IPS DF 6.9 (cell line): ENCODE data around the gene CSTF2T.

Source experiments
- DNase-seq: peaks from one replicate; pipeline ENCODE4 v3.0.0-alpha.2; 2013; ENCODE audit warnings: low read depth, low spot score
- H3K27ac ChIP-seq: one replicate; pipeline ENCODE4 v1.5.1; 2013; ENCODE audit warnings: low read length, control low read depth
- H3K27me3 ChIP-seq: 2 replicates; pipeline ENCODE4 v1.6.1; 2013; ENCODE audit warnings: mild to moderate bottlenecking, low read length; ENCODE audit not compliant: control insufficient read depth, insufficient read depth
- H3K36me3 ChIP-seq: 2 replicates; pipeline ENCODE4 v1.6.1; 2013; ENCODE audit warnings: low read length; ENCODE audit not compliant: control insufficient read depth, insufficient read depth
- H3K4me1 ChIP-seq: 2 replicates; pipeline ENCODE4 v1.6.1; 2013; ENCODE audit warnings: low read length; ENCODE audit not compliant: control insufficient read depth, insufficient read depth
- H3K4me3 ChIP-seq: 2 replicates; pipeline ENCODE4 v1.5.1; 2013; ENCODE audit warnings: mild to moderate bottlenecking, low read length
- H3K9me3 ChIP-seq: 2 replicates; pipeline ENCODE4 v1.6.1; 2013; ENCODE audit warnings: low read length, inconsistent platforms; ENCODE audit not compliant: control insufficient read depth, insufficient read depth
- WGBS: extraction: QIAGEN DNeasy Blood & Tissue Kit; methylation state at CpG from one replicate; pipeline ENCODE4 v1.1.7; 2013; ENCODE audit warnings: mixed read lengths, missing lambda C conversion rate; ENCODE audit not compliant: insufficient read length, insufficient coverage; 5-methylcytosine and 5-hydroxymethylcytosine counted together

The CSTF2T gene

GRCh38 chr10:51699475-51700227 is at the start of gene CSTF2T:
Gene CSTF2T (minus strand): TSS chr10:51699595. CDS start chr10:51699549, 46 bp downstream.
- Histone ChIP-seq H3K27me3 (no peaks in the 10 kb centered on the region), H3K4me1 (0 out of 2 replicates have a peak, but pooled peaks cover 2% of the 10 kb centered on the region), H3K36me3 (0 out of 2 replicates have a peak, but pooled peaks cover 2% of the 10 kb centered on the region), H3K9me3 (no peaks in the 10 kb centered on the region), H3K4me3 (peak within 1 kb of the TSS; percentile 71; the same call in 1 of the 2 replicates), H3K27ac (no peak within 1 kb of the TSS)
- no CpG with 5 or more reads among the region's 45 CpGs for WGBS
- peak; percentile 83 for DNase-seq

- Histone ChIP-seq H3K4me3 (no peak overlapping the region), H3K9me3 (no peaks in the 10 kb centered on the region), H3K4me1 (no peaks in the 10 kb centered on the region), H3K36me3 (no peaks in the 10 kb centered on the region), H3K27ac (no peak overlapping the region), H3K27me3 (no peaks in the 10 kb centered on the region)
- DNase-seq, result no peak
- WGBS, result no CpG with 5 or more reads among the region's 1 CpG
Measured at GRCh38 chr10:51748959-51749358, 49.6 kb upstream of the CSTF2T start.

GRCh38 chr10:51747216-51747615 is 47.8 kb upstream of the CSTF2T start:
- WGBS, result no CpG with 5 or more reads among the region's 1 CpG
- no peak overlapping the region for H3K4me3 ChIP-seq
- H3K27me3 ChIP-seq, result no peaks in the 10 kb centered on the region
- no peaks in the 10 kb centered on the region for H3K9me3 ChIP-seq
- no peak overlapping the region for H3K27ac ChIP-seq
- DNase-seq, result no peak
- H3K36me3 ChIP-seq, result no peaks in the 10 kb centered on the region
- no peaks in the 10 kb centered on the region for H3K4me1 ChIP-seq

GRCh38 chr10:51745397-51745796 is 46.0 kb upstream of the CSTF2T start:
- Histone ChIP-seq H3K27me3 (no peaks in the 10 kb centered on the region), H3K4me1 (no peaks in the 10 kb centered on the region), H3K36me3 (no peaks in the 10 kb centered on the region), H3K9me3 (no peaks in the 10 kb centered on the region), H3K4me3 (no peak overlapping the region), H3K27ac (no peak overlapping the region)
- no peak for DNase-seq
- WGBS, result no CpG with 5 or more reads among the region's 2 CpGs

GRCh38 chr10:51744235-51745000 is 45.0 kb upstream of the CSTF2T start:
- 100% methylated on average over 1 of the region's 6 CpGs for WGBS
- Histone ChIP-seq H3K4me1 (no peaks in the 10 kb centered on the region), H3K36me3 (no peaks in the 10 kb centered on the region), H3K4me3 (no peak overlapping the region), H3K9me3 (no peaks in the 10 kb centered on the region), H3K27me3 (no peaks in the 10 kb centered on the region), H3K27ac (no peak overlapping the region)
- DNase-seq, result no peak

- no peaks in the 10 kb centered on the region for H3K4me1 ChIP-seq
- H3K27me3 ChIP-seq, result no peaks in the 10 kb centered on the region
- H3K9me3 ChIP-seq, result no peaks in the 10 kb centered on the region
- no peak overlapping the region for H3K27ac ChIP-seq
- no peak overlapping the region for H3K4me3 ChIP-seq
- no CpG with 5 or more reads among the region's 6 CpGs for WGBS
- no peak for DNase-seq
- H3K36me3 ChIP-seq, result no peaks in the 10 kb centered on the region
Measured at GRCh38 chr10:51743146-51743545, 43.8 kb upstream of the CSTF2T start.

- no peak for DNase-seq
- H3K36me3 ChIP-seq, result no peaks in the 10 kb centered on the region
- no peaks in the 10 kb centered on the region for H3K9me3 ChIP-seq
- H3K27ac ChIP-seq, result no peak overlapping the region
- no peaks in the 10 kb centered on the region for H3K27me3 ChIP-seq
- H3K4me1 ChIP-seq, result peaks cover 1% of the 10 kb centered on the region; the same call in 1 of the 2 replicates
- no peak overlapping the region for H3K4me3 ChIP-seq
- no CpG with 5 or more reads among the region's 1 CpG for WGBS
Measured at GRCh38 chr10:51733057-51733456, 33.7 kb upstream of the CSTF2T start.

- no peak overlapping the region for H3K4me3 ChIP-seq
- WGBS, result no CpG with 5 or more reads among the region's 7 CpGs
- no peak for DNase-seq
- H3K27ac ChIP-seq, result no peak overlapping the region
- H3K9me3 ChIP-seq, result no peaks in the 10 kb centered on the region
- H3K4me1 ChIP-seq, result peaks cover 1% of the 10 kb centered on the region; the same call in 1 of the 2 replicates
- no peaks in the 10 kb centered on the region for H3K36me3 ChIP-seq
- H3K27me3 ChIP-seq, result no peaks in the 10 kb centered on the region
Measured at GRCh38 chr10:51729822-51730555, 30.6 kb upstream of the CSTF2T start.

GRCh38 chr10:51724038-51724437 is 24.6 kb upstream of the CSTF2T start:
- Histone ChIP-seq H3K9me3 (no peaks in the 10 kb centered on the region), H3K4me3 (no peak overlapping the region), H3K36me3 (no peaks in the 10 kb centered on the region), H3K4me1 (no peaks in the 10 kb centered on the region), H3K27ac (no peak overlapping the region), H3K27me3 (no peaks in the 10 kb centered on the region)
- WGBS, result no CpG with 5 or more reads among the region's 1 CpG
- no peak for DNase-seq

GRCh38 chr10:51718804-51719291 is 19.5 kb upstream of the CSTF2T start:
- Histone ChIP-seq H3K27me3 (no peaks in the 10 kb centered on the region), H3K9me3 (no peaks in the 10 kb centered on the region), H3K4me3 (no peak overlapping the region), H3K4me1 (no peaks in the 10 kb centered on the region), H3K27ac (no peak overlapping the region), H3K36me3 (no peaks in the 10 kb centered on the region)
- no peak for DNase-seq
